Mucosa of stomach (tissue), 1 donor: Measurements from ENCODE around the gene PKN3.

Experiments used
- H3K27me3 ChIP-seq: one replicate; pipeline ENCODE4 v1.7.0; 2013; ENCODE audit warnings: mild to moderate bottlenecking, low read length; ENCODE audit not compliant: control insufficient read depth, insufficient read depth
- H3K36me3 ChIP-seq: one replicate; pipeline ENCODE4 v1.7.0; 2013; ENCODE audit warnings: low read length; ENCODE audit not compliant: control insufficient read depth, insufficient read depth
- H3K4me1 ChIP-seq: one replicate; pipeline ENCODE4 v1.7.0; 2013; ENCODE audit warnings: mild to moderate bottlenecking, low read length; ENCODE audit not compliant: control insufficient read depth, insufficient read depth
- H3K4me3 ChIP-seq: one replicate; pipeline ENCODE4 v1.7.0; 2013; ENCODE audit warnings: low read length
- H3K9ac ChIP-seq: one replicate; pipeline ENCODE4 v1.7.0; 2013; ENCODE audit warnings: mild to moderate bottlenecking, low read length, moderate library complexity
- H3K9me3 ChIP-seq: one replicate; pipeline ENCODE4 v1.7.0; 2013; ENCODE audit warnings: mild to moderate bottlenecking, low read length, moderate library complexity; ENCODE audit not compliant: control insufficient read depth
- donor health status: Pancreatic carcinoma.

PKN3 gene

DNA sequence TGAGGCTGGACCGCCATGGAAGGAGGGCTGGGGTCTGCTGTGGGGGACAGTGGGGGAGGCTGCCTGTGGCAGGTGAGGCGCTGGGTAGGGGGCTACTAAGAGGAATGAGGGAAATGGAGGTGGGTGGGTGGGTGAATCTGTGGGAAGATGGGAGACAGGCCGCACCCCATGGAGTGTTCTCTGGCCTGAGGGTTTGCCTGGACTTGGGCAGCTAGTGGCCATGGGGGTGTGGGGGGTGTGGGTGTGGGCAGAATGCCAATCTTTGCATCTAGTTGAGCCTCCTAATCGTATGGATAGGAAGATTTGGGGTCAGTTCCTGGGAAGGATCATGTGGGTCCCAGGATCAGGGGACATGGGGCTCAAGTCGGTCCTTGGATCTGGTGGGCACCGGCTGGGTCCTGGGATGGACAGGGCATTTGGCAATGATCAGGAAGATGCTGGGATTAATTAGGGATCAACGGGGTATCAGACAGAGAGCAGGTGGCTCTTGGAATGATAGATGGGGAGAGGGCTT is 21.1 kb downstream of the PKN3 start:
- Histone ChIP-seq H3K27me3 (no peaks in the 10 kb centered on the region), H3K9ac (peak overlapping the region; percentile 80), H3K4me3 (peak overlapping the region; percentile 64), H3K4me1 (peaks cover 34% of the 10 kb centered on the region), H3K36me3 (no peaks in the 10 kb centered on the region), H3K9me3 (no peaks in the 10 kb centered on the region)

DNA sequence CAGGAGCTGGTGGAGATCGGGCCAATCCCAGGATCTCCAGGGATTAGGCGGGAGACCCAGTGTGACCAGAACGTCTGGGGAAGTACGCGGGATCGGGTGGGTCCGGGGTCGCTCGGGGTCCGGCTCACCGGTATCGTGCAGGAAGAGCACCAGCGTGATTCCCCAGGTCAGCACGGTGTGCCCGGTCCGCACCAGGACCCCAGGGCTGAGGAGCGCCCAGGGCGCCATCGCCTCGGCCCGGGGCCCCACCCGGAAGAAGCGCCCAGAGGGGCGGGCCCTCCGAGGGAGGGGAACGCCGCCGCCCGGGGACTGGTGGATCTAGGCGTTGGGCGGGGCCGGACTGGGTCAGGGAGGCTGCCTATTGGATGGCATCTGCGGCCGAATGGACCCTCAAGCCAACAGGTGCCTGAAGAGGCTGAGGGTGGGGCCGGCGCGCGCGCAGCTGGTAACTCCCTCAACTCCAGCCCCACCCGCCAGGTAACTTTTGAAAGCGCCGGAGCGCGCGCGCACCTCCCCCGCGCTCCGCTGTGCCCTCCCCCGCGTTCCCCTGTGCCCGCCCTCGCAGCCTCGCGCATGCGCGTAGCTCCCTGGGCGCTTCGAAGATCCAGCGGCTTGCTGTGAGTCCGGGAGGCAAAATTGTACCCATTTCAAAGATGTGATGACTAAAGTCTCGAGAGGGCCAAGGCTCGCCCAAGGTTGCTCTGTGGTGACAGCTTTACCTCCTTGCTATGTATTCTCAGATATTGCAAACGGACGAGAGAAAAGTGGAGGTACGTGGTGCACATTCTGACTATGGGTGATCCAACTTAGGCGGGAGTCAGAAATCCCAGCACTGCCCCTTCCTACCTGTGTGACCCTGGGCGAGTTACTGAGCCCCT is 21.8 kb downstream of the PKN3 start, which contains the start of gene ZDHHC12:
TSS of gene ZDHHC12 (minus strand) at position 262 of the 878 bp plus-strand sequence. CDS start at position 228, 34 bp downstream.
- Histone ChIP-seq H3K36me3 (no peaks in the 10 kb centered on the region), H3K4me3 (peak within 1 kb of the TSS; percentile 64), H3K4me1 (peaks cover 28% of the 10 kb centered on the region), H3K9ac (peak within 1 kb of the TSS; percentile 80), H3K9me3 (no peaks in the 10 kb centered on the region), H3K27me3 (no peaks in the 10 kb centered on the region)

DNA sequence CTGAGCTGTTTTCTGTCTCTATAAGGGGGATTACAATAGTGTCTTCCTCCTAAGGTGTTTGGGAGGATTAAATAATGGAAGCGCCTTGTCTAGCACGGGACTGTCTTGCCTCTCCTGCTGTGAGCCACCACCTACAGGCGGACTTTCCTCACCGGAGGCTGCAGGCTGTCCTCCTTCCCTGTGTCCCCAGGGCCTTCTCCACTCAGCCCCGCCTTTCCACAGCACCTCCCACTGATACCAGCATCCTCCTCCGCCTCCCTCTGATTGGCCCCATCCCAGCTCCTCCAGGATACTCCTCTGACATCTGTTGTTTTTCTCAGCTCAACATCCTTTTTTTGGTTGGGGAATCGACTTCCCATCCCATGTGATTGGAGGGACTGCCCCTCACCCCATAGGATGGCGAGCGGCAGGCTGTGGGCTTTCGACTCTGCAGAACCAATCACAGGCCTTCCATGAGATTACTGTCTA is 22.5 kb downstream of the PKN3 start:
- no peaks in the 10 kb centered on the region for H3K9me3 ChIP-seq
- H3K27me3 ChIP-seq, result no peaks in the 10 kb centered on the region
- H3K36me3 ChIP-seq, result no peaks in the 10 kb centered on the region
- H3K4me1 ChIP-seq, result peaks cover 22% of the 10 kb centered on the region
- H3K4me3 ChIP-seq, result peak overlapping the region; percentile 16
- H3K9ac ChIP-seq, result peak overlapping the region; percentile 1

DNA sequence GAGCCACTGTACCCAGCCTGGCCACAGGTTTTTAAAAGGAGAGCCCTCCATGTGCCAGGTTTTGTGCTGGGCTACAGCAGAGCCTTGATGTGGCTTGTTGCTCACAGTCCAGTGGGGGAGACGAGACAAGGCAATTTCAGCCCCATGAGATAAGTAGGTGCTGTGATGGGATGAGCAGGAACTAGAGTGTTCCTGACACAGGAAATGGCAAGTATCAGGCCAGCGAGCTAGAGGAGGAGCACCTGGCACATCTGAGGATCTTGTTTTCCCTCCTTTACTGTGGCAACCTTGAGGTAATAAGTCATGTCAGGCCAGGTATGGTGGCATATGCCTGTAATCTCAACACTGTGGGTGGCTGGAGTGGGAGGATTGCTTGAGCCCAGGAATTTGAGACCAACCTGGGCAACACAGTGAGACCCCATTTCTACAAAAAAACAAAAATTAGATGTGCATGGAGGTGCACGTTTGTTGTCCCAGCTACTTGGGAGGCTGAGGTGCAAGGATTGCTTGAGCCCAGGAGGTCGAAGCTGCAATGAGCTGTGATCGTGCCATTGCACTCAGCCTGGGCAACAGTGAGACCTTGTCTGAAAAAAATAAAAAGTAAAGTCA is 25.4 kb downstream of the PKN3 start:
- peaks cover 16% of the 10 kb centered on the region for H3K4me1 ChIP-seq
- no peak overlapping the region for H3K9ac ChIP-seq
- H3K9me3 ChIP-seq, result no peaks in the 10 kb centered on the region
- H3K36me3 ChIP-seq, result no peaks in the 10 kb centered on the region
- H3K27me3 ChIP-seq, result no peaks in the 10 kb centered on the region
- no peak overlapping the region for H3K4me3 ChIP-seq

DNA sequence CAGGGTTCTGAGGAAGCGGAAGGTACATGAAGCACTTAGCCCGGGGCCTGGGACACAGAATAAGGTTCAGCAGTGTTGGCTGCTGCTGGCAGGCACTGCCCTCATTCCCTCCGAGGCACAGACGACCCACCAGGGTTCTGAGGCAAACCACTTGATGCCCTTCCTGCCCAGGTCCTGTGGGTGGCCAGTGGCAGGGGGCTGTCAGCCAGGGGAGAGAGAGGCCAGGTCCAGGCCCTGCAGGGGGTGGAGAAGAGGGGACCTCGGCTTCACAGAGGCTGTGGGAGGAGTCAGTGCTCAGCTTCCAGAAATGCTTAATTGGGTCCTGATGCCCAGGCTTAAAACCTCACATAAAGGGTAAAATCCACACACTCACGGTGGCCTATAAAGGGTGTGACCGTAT is 26.0 kb downstream of the PKN3 start:
- no peak overlapping the region for H3K9ac ChIP-seq
- H3K36me3 ChIP-seq, result no peaks in the 10 kb centered on the region
- no peaks in the 10 kb centered on the region for H3K27me3 ChIP-seq
- H3K4me3 ChIP-seq, result no peak overlapping the region
- H3K4me1 ChIP-seq, result peaks cover 11% of the 10 kb centered on the region
- no peaks in the 10 kb centered on the region for H3K9me3 ChIP-seq

DNA sequence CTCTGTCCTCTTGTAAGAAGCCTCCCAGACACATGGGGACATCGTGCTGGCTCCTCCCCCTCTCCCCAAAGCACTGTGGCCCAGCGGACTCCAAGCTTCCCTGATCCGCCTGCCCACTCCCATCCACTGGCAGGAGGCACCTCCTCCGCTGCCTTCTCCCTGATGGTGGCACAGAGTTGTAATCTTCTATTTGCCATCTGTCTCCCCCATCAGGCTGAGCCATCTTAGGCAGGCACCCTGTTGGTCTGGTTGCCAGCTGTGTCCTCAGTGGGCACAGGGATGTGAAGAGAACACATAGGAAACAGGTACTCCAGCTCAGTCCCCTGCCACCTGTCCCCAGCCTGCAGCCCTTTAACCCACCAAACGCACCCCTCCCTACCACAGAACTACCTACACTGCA is 27.0 kb downstream of the PKN3 start:
- peaks cover 8% of the 10 kb centered on the region for H3K4me1 ChIP-seq
- H3K36me3 ChIP-seq, result no peaks in the 10 kb centered on the region
- H3K9ac ChIP-seq, result no peak overlapping the region
- H3K27me3 ChIP-seq, result no peaks in the 10 kb centered on the region
- no peaks in the 10 kb centered on the region for H3K9me3 ChIP-seq
- H3K4me3 ChIP-seq, result no peak overlapping the region

DNA sequence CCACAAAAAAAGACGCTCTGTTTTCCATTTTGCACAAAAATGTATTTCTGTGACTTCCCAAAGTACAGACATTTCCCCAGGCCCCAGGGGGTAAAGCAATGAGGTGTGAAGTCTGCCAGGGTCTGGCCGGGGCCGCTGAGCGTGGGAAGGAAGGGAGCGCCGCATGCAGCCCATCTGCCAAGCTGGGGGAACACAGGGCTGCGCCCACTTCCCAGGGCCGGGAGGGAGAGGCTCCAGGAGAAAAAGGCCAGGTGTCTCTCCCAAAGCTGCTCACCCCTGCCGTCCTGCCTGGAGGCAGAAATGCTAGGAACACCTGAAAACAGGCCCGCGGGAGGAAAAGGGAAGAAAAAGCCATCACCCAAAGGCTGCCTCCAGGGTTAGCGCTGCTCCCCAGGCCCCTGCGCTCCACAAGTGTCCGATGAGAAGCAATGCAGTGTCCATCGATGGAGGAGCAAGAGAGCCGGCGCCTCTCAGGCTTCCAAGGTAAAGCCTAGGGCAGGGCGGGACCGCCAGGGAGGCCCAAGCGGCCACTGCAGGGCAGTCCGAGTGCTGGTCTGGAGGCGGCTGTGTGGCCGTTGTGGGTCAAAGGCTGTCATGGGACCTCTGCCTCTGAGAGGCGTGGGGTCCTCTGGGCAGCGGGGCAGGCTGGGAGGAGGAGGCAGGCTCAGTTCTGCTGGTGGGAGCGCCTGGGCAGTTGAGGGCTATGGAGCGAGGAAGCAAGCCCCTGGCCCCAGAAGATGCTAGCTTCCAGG is 27.6 kb downstream of the PKN3 start:
- Histone ChIP-seq H3K4me1 (peaks cover 2% of the 10 kb centered on the region), H3K27me3 (no peaks in the 10 kb centered on the region), H3K9ac (no peak overlapping the region), H3K4me3 (no peak overlapping the region), H3K9me3 (no peaks in the 10 kb centered on the region), H3K36me3 (no peaks in the 10 kb centered on the region)

DNA sequence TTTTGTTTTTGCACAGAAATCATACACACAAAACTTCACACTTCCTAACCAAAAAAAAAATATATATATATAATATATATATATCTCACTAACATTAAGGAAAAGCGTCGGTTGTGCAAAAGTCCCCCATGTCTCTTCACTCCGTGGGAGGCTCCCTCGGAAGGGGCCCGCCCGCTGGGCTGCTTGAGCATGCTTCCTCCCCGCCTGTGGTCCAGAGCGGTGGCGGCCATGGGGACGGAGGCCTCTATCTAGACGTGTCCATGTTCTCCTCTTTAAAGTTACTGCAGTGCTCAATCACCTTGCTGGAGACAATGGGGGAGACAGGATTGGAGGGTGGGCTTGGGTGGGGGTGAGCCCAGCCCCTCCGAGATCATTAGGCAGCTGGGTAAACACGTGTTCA is 28.8 kb downstream of the PKN3 start:
- no peaks in the 10 kb centered on the region for H3K36me3 ChIP-seq
- no peak overlapping the region for H3K4me3 ChIP-seq
- H3K27me3 ChIP-seq, result no peaks in the 10 kb centered on the region
- no peaks in the 10 kb centered on the region for H3K9me3 ChIP-seq
- H3K4me1 ChIP-seq, result no peaks in the 10 kb centered on the region
- H3K9ac ChIP-seq, result no peak overlapping the region

DNA sequence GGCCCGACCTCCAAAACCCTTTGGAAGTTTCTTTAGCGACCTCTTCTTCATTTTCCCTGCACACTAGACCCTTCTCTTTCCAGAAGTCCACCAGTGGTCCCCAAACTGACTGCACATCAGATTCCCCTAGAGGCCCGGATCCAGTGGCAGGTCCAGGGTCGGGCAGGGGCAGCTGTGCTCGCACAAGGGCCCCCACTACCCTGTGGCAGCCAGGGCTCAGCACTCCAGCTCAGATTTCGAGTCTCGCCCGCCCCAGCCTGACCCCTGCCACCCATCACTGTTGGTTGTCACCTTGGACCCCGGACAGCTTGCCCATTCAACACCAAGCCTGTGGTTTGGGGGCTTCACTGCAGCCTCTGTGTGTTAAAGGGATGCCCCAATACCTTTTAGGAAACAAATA is 29.4 kb downstream of the PKN3 start:
- no peaks in the 10 kb centered on the region for H3K36me3 ChIP-seq
- H3K4me3 ChIP-seq, result no peak overlapping the region
- H3K27me3 ChIP-seq, result no peaks in the 10 kb centered on the region
- no peaks in the 10 kb centered on the region for H3K4me1 ChIP-seq
- no peak overlapping the region for H3K9ac ChIP-seq
- H3K9me3 ChIP-seq, result no peaks in the 10 kb centered on the region

DNA sequence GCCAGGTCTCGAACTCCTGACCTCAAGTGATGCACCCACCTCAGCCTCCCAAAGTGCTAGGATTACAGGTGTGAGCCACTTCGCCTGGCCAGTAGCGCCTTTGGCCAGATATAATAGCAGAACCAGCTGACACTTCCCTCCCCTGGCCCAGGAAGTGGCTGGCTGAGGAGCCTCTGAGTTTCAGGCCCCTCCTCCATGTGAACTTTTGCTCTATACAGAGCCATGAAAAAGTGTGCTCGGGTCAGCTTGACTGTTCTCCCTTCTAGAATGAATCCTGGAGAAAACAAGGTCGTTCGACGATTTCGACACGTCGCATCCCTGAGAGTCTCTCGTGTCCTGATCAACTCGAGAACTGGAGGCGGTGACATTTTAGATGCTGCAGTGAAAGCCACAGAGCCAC is 30.3 kb downstream of the PKN3 start:
- no peaks in the 10 kb centered on the region for H3K27me3 ChIP-seq
- H3K4me3 ChIP-seq, result no peak overlapping the region
- H3K9ac ChIP-seq, result no peak overlapping the region
- no peaks in the 10 kb centered on the region for H3K4me1 ChIP-seq
- no peaks in the 10 kb centered on the region for H3K9me3 ChIP-seq
- H3K36me3 ChIP-seq, result no peaks in the 10 kb centered on the region

DNA sequence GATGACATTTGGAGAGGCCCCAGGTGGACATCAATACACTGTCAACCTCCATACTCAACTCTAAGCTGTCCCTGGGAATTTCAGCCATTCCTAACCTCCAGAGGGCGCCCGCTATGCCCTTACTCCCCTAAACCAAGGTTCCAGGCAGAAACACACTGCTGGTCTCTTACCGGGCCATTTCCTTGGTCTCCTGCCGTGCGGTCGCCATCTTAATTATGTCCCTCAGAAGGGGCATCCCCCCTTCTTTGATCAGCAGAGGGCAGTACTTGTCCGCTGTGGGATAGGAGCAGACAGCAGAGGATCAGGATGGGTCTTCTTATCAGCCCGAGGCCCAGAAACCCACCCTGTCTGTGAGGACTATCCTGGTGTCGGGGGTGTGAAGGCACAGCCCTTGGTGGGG is 31.0 kb downstream of the PKN3 start:
- H3K9ac ChIP-seq, result no peak overlapping the region
- no peaks in the 10 kb centered on the region for H3K27me3 ChIP-seq
- no peaks in the 10 kb centered on the region for H3K4me1 ChIP-seq
- no peaks in the 10 kb centered on the region for H3K36me3 ChIP-seq
- H3K4me3 ChIP-seq, result no peak overlapping the region
- H3K9me3 ChIP-seq, result no peaks in the 10 kb centered on the region

DNA sequence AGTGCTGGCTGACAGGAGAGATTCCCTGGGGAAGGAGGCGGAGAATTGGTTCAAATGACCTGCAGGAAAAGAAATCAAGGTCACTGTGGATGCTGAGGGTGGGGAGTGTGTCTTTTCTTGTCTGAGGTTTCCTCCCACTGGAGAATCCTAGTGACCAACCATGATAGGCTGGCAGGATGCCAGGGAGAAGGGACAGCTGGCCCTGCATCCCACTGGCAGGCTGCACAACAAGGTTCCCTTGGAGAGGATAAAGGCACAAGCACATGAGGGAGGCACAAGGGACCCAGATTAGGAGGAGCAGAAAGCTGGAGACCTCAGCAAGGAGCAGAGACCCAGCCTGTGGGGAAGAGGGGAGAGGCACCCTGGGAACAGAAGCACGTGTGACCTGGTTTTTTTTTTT is 33.1 kb downstream of the PKN3 start:
- peaks cover 4% of the 10 kb centered on the region for H3K36me3 ChIP-seq
- H3K4me3 ChIP-seq, result no peak overlapping the region
- no peaks in the 10 kb centered on the region for H3K27me3 ChIP-seq
- H3K9me3 ChIP-seq, result no peaks in the 10 kb centered on the region
- no peaks in the 10 kb centered on the region for H3K4me1 ChIP-seq
- H3K9ac ChIP-seq, result no peak overlapping the region
